ENCODE data around the gene ZP2. TPM values are rescaled to one million over a fixed set of nuclear protein-coding genes. Genes with fewer than 3 reads are reported as not detected.
A peak's percentile ranks its signal among the peaks of the same experiment; 100 is the strongest.

Gene ZP2
- total RNA-seq, 1 donor from 2014 or later: not detected

DNA sequence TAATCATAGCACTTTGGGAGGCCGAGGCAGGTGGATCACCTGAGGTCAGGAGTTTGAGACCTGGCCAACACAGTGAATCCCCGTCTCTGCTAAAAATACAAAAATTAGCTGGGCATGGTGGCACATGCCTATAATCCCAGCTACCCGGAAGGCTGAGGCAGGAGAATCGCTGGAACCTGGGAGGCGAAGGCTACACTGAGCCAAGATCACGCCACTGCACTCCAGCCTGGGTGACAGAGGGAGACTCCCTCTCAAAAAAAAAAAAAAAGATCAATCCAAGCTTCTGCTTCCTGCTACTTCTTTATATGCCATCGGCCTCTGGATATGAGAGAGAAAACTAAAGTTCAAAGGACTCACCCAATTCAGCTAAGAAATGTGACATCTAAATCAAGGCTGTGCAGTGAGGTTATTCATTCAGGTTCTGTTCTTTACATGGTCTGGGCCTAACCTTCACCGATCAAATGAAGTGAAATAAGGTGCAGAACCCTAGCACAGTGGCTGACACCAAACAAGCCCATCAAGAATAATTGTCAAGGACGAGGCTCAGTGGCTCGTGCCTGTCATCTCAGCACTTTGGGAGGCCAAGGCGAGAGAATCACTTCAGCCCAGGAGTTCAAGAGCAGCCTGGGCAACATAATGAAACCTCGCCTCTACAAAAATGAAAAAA lies 25.6 kb downstream of the ZP2 start:
- TF ChIP-seq, protein P1, sequence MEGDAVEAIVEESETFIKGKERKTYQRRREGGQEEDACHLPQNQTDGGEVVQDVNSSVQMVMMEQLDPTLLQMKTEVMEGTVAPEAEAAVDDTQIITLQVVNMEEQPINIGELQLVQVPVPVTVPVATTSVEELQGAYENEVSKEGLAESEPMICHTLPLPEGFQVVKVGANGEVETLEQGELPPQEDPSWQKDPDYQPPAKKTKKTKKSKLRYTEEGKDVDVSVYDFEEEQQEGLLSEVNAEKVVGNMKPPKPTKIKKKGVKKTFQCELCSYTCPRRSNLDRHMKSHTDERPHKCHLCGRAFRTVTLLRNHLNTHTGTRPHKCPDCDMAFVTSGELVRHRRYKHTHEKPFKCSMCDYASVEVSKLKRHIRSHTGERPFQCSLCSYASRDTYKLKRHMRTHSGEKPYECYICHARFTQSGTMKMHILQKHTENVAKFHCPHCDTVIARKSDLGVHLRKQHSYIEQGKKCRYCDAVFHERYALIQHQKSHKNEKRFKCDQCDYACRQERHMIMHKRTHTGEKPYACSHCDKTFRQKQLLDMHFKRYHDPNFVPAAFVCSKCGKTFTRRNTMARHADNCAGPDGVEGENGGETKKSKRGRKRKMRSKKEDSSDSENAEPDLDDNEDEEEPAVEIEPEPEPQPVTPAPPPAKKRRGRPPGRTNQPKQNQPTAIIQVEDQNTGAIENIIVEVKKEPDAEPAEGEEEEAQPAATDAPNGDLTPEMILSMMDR (conservative IDR thresholded peaks at IDR 0.05): no peak

DNA sequence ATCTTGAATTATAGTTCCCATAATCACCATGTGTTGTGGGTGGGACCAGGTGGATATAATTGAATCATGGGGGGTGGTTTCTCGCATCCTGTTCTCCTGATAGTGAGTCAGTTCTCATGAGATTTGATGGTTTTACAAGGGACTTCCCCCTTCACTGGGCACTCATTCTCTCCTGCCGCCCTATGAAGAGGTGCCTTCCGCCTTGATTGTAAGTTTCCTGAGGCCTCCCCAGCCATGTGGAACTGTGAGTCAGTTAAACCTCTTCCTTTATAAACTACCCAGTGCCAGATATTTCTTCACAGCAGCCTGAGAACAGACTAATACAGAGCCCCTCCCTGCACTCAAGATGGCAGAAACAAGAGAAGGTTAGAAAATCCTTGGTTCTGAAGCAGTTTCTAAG lies 26.5 kb downstream of the ZP2 start:
- Mint-ChIP-seq H3K4me1 (peaks cover 15% of the 10 kb centered on the region), H3K36me3 (ENCODE audit: low read depth) (peaks cover 29% of the 10 kb centered on the region), H3K9me3 (peaks cover 12% of the 10 kb centered on the region), H3K4me3 (no peak overlapping the region), H3K27me3 (ENCODE audit: low read depth) (peaks cover 8% of the 10 kb centered on the region), H3K27ac (ENCODE audit: unreplicated experiment) (no peak overlapping the region)
- no peak for DNase-seq (ENCODE audit: low read depth, low spot score)
- TF ChIP-seq, protein P1 (conservative IDR thresholded peaks at IDR 0.05): no peak

More for the DNA sequence above, 25.6 kb downstream of the ZP2 start:
- DNase-seq (ENCODE audit: low read depth, low spot score): no peak
- H3K4me1 Mint-ChIP-seq: peaks cover 15% of the 10 kb centered on the region
- H3K27ac Mint-ChIP-seq (ENCODE audit: unreplicated experiment): peak overlapping the region; percentile 62
- no peak overlapping the region for H3K4me3 Mint-ChIP-seq
- peaks cover 16% of the 10 kb centered on the region for H3K27me3 Mint-ChIP-seq (ENCODE audit: low read depth)
- peaks cover 27% of the 10 kb centered on the region for H3K36me3 Mint-ChIP-seq (ENCODE audit: low read depth)
- H3K9me3 Mint-ChIP-seq: peaks cover 12% of the 10 kb centered on the region

DNA sequence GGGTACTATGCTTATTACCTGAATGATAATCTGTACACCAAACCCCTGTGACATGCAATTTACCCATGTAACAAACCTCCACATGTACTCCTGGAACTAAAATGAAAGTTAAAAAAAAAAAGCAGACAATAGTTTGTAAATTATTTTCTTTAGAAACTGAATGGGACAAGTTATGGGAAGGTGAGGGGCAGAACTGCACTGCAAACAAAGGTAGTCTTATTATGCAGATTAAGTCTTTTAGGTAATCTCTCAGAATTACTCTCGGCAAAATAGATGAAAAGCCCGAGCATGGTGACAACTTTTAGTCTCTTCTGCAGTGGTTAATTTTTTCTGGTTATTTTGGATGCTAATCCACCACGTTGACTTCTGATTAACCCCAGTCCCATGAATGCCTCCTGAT lies 27.4 kb downstream of the ZP2 start:
- H3K4me3 Mint-ChIP-seq: no peak overlapping the region
- TF ChIP-seq, protein P1 (conservative IDR thresholded peaks at IDR 0.05): no peak
- peaks cover 12% of the 10 kb centered on the region for H3K9me3 Mint-ChIP-seq
- H3K36me3 Mint-ChIP-seq (ENCODE audit: low read depth): peaks cover 29% of the 10 kb centered on the region
- DNase-seq (ENCODE audit: low read depth, low spot score): no peak
- H3K27ac Mint-ChIP-seq (ENCODE audit: unreplicated experiment): no peak overlapping the region
- H3K27me3 Mint-ChIP-seq (ENCODE audit: low read depth): peaks cover 5% of the 10 kb centered on the region
- peaks cover 15% of the 10 kb centered on the region for H3K4me1 Mint-ChIP-seq

DNA sequence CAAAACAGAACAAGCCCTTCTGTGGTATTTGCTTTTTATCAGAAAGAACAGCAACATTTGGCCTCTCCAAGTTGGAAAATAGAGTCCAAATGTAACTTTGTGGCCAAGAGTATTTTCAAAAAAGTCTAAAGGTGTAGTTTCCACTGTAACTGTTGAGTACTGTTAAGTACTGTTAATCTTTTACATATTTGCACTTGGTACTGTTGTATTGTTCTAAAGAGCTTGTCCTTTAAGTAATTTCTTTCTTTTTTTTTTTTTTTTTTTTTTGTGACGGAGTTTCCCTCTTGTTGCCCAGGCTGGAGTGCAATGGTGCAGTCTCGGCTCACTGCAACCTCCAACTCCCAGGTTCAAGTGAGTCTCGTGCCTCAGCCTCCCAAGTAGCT lies 31.4 kb downstream of the ZP2 start:
- no peak for DNase-seq (ENCODE audit: low read depth, low spot score)
- no peaks in the 10 kb centered on the region for H3K4me1 Mint-ChIP-seq
- H3K27ac Mint-ChIP-seq (ENCODE audit: unreplicated experiment): no peak overlapping the region
- TF ChIP-seq, protein P1 (conservative IDR thresholded peaks at IDR 0.05): no peak
- peaks cover 46% of the 10 kb centered on the region for H3K36me3 Mint-ChIP-seq (ENCODE audit: low read depth)
- peaks cover 12% of the 10 kb centered on the region for H3K9me3 Mint-ChIP-seq
- H3K4me3 Mint-ChIP-seq: no peak overlapping the region
- H3K27me3 Mint-ChIP-seq (ENCODE audit: low read depth): no peaks in the 10 kb centered on the region

DNA sequence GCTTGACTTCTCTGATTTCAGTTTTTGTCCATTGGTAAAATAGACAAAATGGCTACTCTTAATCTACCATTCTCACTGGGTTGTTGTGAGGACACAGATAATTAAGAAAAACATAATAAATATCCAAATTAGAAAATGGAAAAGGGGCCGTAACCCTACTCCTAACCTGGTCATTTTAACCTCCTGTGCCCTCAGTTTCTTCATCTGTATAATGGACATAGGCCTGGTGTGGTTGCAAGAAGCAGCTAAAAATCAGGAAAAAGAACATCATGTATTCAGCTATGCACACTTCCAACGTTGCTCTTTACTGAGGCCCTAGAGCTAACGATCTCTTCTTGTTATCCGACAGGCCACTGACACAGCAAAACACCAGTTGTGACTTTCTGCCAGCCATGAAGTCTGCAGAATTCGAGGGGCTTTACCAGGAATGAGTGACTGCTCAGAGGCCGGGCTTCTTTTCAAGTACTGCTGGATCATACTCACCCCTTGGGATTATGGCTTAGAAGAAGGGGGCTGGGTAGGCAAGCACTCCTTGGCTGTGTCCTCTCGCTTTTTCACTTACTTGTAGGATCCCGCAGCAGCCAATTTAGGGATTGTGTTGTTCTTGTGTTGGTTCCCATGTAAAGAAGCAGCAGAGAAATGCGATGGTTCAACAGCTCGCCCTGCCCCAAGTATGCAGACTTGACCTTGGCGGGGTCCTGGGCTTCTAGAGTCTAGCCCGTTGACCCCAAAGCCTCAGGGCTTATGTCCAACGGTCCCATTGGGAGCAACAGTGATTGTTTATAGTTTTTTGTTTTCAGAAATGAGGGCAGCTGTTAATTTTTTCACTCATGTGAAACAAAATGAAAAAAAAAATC lies 32.0 kb downstream of the ZP2 start:
- Mint-ChIP-seq H3K27me3 (ENCODE audit: low read depth) (no peaks in the 10 kb centered on the region), H3K36me3 (ENCODE audit: low read depth) (peaks cover 46% of the 10 kb centered on the region)

More for the DNA sequence above, 32.0 kb downstream of the ZP2 start:
- H3K9me3 Mint-ChIP-seq: peaks cover 12% of the 10 kb centered on the region
- TF ChIP-seq, protein P1 (conservative IDR thresholded peaks at IDR 0.05): no peak
- no peak for DNase-seq (ENCODE audit: low read depth, low spot score)
- H3K4me1 Mint-ChIP-seq: no peaks in the 10 kb centered on the region
- no peak overlapping the region for H3K4me3 Mint-ChIP-seq
- no peak overlapping the region for H3K27ac Mint-ChIP-seq (ENCODE audit: unreplicated experiment)

Measured in neural crest cell (in vitro differentiated cells).